Measurements from ENCODE around the gene DMKN.

DMKN gene

GRCh38 chr19:35513628-35514281 is at the start of gene DMKN:
DMKN (minus strand) TSS chr19:35513649; CDS start chr19:35513475, 174 bp downstream.
- no peak for DNase-seq

- DNase-seq = no peak
These were observed 49.3 kb upstream of the DMKN start for GRCh38 chr19:35562776-35563175.

GRCh38 chr19:35562336-35562735 is 48.9 kb upstream of the DMKN start:
- no peak for DNase-seq

- DNase-seq = no peak
These were observed 48.0 kb upstream of the DMKN start for GRCh38 chr19:35561436-35561835.

GRCh38 chr19:35560677-35561076 is 47.2 kb upstream of the DMKN start:
- no peak for DNase-seq

- no peak for DNase-seq
These were observed 46.8 kb upstream of the DMKN start for GRCh38 chr19:35560271-35560670.

- DNase-seq = no peak
These were observed 46.3 kb upstream of the DMKN start for GRCh38 chr19:35559781-35560180.

GRCh38 chr19:35559281-35559659 is 45.8 kb upstream of the DMKN start:
- no peak for DNase-seq

- no peak for DNase-seq
These were observed 45.2 kb upstream of the DMKN start for GRCh38 chr19:35558400-35559280.

- peak; percentile 54 to 63 for DNase-seq
These were observed 44.3 kb upstream of the DMKN start for GRCh38 chr19:35557539-35558399.

- no peak for DNase-seq
These were observed 43.5 kb upstream of the DMKN start for GRCh38 chr19:35556846-35557538.

GRCh38 chr19:35556025-35556590 is 42.7 kb upstream of the DMKN start:
- DNase-seq = no peak

- no peak for DNase-seq
These were observed 42.0 kb upstream of the DMKN start for GRCh38 chr19:35555301-35556005.

- DNase-seq = no peak
These were observed 40.6 kb upstream of the DMKN start for GRCh38 chr19:35554076-35554475.

GRCh38 chr19:35553385-35554000 is 40.0 kb upstream of the DMKN start:
- no peak for DNase-seq

- no peak for DNase-seq
These were observed 39.3 kb upstream of the DMKN start for GRCh38 chr19:35552534-35553384.

- DNase-seq = no peak
These were observed 37.8 kb upstream of the DMKN start for GRCh38 chr19:35551091-35551810.

- DNase-seq = no peak
These were observed 36.6 kb upstream of the DMKN start for GRCh38 chr19:35549879-35550523.

Data from CD4-positive, alpha-beta T cell treated with Interleukin-4 for 1 hour (primary cell).